ENCODE data around the gene ANTXR2.

The ANTXR2 gene

DNA sequence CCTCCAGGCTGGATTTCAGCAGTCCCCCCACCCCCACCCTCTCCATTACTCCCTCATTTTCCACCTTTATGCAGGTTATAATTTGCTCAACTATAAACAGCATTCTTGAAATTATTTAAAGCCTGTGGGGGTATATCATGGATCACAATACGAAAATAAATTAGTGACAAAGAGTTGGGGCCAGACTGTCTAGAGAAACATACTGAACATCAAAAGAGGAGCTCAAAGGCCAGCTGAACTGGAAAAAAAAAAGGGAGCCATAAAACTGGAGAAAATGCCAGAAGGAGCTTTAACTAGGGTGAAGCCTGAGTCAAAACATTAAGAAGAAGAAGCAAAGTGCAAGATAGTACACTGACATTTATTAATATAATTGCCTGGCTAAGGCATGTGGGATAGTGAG lies 137.8 kb downstream of the ANTXR2 start:
- CTCF ChIA-PET = interaction anchor here (0.8 kb wide), 1 partner anchor 42 kb away, joined by 4 read pairs; no protein-coding TSS in a partner anchor
- DNase-seq (ENCODE audit: extremely low spot score) = no peak
- POLR2A ChIA-PET = no interaction called here
- TF ChIP-seq, protein P1, sequence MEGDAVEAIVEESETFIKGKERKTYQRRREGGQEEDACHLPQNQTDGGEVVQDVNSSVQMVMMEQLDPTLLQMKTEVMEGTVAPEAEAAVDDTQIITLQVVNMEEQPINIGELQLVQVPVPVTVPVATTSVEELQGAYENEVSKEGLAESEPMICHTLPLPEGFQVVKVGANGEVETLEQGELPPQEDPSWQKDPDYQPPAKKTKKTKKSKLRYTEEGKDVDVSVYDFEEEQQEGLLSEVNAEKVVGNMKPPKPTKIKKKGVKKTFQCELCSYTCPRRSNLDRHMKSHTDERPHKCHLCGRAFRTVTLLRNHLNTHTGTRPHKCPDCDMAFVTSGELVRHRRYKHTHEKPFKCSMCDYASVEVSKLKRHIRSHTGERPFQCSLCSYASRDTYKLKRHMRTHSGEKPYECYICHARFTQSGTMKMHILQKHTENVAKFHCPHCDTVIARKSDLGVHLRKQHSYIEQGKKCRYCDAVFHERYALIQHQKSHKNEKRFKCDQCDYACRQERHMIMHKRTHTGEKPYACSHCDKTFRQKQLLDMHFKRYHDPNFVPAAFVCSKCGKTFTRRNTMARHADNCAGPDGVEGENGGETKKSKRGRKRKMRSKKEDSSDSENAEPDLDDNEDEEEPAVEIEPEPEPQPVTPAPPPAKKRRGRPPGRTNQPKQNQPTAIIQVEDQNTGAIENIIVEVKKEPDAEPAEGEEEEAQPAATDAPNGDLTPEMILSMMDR (IDR thresholded peaks at IDR 0.05; ENCODE audit: control extremely low read depth, extremely low read depth, low read depth, missing control alignments) = no peak

DNA sequence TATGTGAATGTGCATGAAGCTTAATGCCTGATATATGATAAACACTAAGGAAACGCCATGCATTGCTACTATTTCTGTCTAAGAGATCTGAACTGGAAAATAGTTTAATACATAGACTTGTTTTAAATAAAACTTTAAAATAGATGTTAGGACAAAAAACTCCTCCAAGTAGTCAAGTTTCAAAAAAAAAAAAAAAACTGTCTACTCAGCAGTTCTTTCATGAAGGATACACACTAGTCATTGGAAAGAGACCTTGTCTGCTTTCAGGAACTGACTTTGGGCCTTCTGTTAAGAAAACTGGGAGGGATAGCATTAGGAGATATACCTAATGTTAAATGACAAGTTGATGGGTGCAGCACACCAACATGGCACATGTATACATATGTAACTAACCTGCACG lies 138.4 kb downstream of the ANTXR2 start:
- TF ChIP-seq, protein P1 (IDR thresholded peaks at IDR 0.05; ENCODE audit: control extremely low read depth, extremely low read depth, low read depth, missing control alignments) = no peak
- ChIA-PET POLR2A (no interaction called here), CTCF (no interaction called here)
- no peak for DNase-seq (ENCODE audit: extremely low spot score)

DNA sequence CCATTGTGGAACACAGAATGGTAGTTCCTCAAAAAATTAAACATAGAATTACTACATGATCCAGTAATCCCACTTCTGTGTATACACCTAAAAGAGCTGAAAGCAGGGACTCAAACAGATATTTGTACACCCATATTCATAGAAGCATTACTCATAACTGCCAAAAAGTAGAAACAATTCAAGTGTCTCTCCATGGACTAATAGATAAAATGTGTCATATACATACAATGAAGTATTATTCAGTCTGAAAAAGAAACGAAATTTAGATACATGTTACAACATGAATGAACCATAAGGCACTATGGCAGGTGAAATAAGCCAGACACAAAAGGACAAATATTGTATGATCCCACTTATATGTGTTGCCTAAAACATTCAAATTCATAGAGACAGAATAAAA lies 145.1 kb downstream of the ANTXR2 start:
- CTCF ChIA-PET = no interaction called here
- TF ChIP-seq, protein P1 (IDR thresholded peaks at IDR 0.05; ENCODE audit: control extremely low read depth, extremely low read depth, low read depth, missing control alignments) = no peak
- DNase-seq (ENCODE audit: extremely low spot score) = no peak
- POLR2A ChIA-PET = no interaction called here

DNA sequence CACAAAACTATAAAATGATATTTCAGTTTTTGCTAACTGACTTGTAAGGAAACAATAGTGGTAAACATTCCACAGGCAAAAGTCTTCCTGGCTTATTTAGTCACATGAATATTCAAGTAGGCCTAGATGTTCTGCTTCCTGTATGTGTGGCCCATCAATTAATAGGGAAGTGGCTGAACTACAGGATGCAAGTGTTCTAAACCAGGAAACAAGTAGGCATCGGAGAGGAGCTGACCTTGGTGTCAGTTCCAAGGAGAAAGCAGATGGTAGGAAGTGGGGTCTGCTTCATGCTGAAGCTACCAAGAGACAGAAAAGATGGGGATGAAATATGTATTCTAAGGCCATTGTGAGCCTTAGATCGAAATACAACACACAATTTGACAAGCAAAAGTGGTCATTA lies 149.7 kb downstream of the ANTXR2 start:
- no peak for DNase-seq (ENCODE audit: extremely low spot score)
- TF ChIP-seq, protein P1 (IDR thresholded peaks at IDR 0.05; ENCODE audit: control extremely low read depth, extremely low read depth, low read depth, missing control alignments) = no peak
- ChIA-PET CTCF (no interaction called here), POLR2A (no interaction called here)

DNA sequence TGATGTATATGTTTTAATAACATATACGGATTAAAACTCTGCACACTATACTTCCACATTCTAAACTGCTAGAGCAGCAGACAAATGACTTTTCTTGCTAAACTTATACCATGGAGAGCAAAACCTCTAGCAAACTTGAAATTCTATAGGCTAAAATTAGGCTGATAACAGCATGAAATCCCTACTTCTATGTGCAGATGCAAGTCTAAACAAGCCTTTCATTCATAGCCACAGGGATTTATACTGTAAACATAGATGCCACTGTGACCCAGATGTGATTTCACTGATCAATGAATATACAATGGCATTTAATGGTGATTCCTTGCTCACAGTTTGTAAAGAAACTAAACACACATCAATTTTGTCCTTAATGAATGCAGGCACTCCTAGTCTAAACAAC lies 151.0 kb downstream of the ANTXR2 start:
- TF ChIP-seq, protein P1 (IDR thresholded peaks at IDR 0.05; ENCODE audit: control extremely low read depth, extremely low read depth, low read depth, missing control alignments) = no peak
- ChIA-PET POLR2A (no interaction called here), CTCF (no interaction called here)
- no peak for DNase-seq (ENCODE audit: extremely low spot score)

DNA sequence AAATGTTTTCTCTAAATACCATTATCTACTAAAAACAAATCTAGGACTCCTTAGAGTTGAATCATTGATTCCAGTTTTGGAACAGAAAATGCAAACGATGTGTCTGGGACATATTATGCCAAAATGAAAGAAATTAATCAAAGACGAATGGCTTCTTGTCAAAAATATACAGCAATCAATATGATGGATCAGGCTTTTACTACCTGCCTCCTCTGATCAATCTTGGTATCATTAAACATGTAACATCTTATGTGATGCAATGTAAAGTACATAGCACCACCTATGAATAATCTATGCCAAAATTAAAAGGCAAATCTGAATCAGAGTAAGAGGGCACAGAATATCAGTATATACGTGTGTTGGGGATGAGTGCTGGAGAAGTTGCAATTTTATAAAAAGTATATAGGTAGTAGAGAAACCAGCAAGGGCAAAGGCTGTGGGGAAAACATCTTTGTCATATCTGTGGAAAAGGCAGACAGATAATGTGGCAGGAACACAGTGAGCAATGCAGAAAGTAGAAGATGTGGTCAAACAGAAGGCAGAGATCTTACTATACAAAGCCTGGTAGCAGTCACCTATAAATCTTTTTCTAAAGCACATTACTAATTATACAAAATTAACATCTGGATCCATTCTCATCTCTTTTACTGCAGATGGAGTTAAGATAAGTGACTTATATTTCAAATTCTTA lies 152.7 kb downstream of the ANTXR2 start:
- TF ChIP-seq, protein P1 (IDR thresholded peaks at IDR 0.05; ENCODE audit: control extremely low read depth, extremely low read depth, low read depth, missing control alignments) = no peak
- ChIA-PET CTCF (interaction anchor here (1.1 kb wide), 1 partner anchor 41 kb away, joined by 3 read pairs; no protein-coding TSS in a partner anchor), POLR2A (no interaction called here)
- DNase-seq (ENCODE audit: extremely low spot score) = no peak
